KOPT-K1 (cell line): ENCODE results near the gene MSGN1.

Experiments used
- H3K27ac ChIP-seq: fragments of 200-600 bp; sonication (generic); 2 replicates; pipeline ENCODE4 v1.5.1; 2016; ENCODE audit warnings: antibody characterized with exemption, mild to moderate bottlenecking, low read depth, low read length; ENCODE audit not compliant: poor library complexity, severe bottlenecking
- H3K36me3 ChIP-seq: fragments of 200-600 bp; sonication (generic); 2 replicates; pipeline ENCODE4 v1.5.1; 2017; ENCODE audit warnings: antibody characterized with exemption, mild to moderate bottlenecking, low read length, moderate library complexity; ENCODE audit not compliant: insufficient read depth
- H3K9me3 ChIP-seq: fragments of 200-600 bp; sonication (generic); 2 replicates; pipeline ENCODE4 v1.5.1; 2017; ENCODE audit warnings: antibody characterized with exemption, low read length, mild to moderate bottlenecking; ENCODE audit not compliant: insufficient read depth, poor library complexity, severe bottlenecking

The MSGN1 gene

GRCh38 chr2:17798338-17798737 lies 17.9 kb upstream of the MSGN1 start:
- Histone ChIP-seq H3K9me3 (no peaks in the 10 kb centered on the region), H3K36me3 (no peaks in the 10 kb centered on the region), H3K27ac (no peak overlapping the region)

- no peak overlapping the region for H3K27ac ChIP-seq
- H3K9me3 ChIP-seq, result no peaks in the 10 kb centered on the region
- H3K36me3 ChIP-seq, result no peaks in the 10 kb centered on the region
Observed at GRCh38 chr2:17799301-17800120, 16.7 kb upstream of the MSGN1 start.

GRCh38 chr2:17800219-17800618 lies 16.0 kb upstream of the MSGN1 start:
- H3K36me3 ChIP-seq, result no peaks in the 10 kb centered on the region
- H3K27ac ChIP-seq, result no peak overlapping the region
- no peaks in the 10 kb centered on the region for H3K9me3 ChIP-seq

- H3K27ac ChIP-seq, result no peak overlapping the region
Observed at GRCh38 chr2:17800693-17801458, 15.4 kb upstream of the MSGN1 start.

GRCh38 chr2:17803497-17803896 lies 12.8 kb upstream of the MSGN1 start:
- no peak overlapping the region for H3K27ac ChIP-seq
- H3K9me3 ChIP-seq, result no peaks in the 10 kb centered on the region
- H3K36me3 ChIP-seq, result no peaks in the 10 kb centered on the region

More at GRCh38 chr2:17800693-17801458, 15.4 kb upstream of the MSGN1 start:
- Histone ChIP-seq H3K9me3 (no peaks in the 10 kb centered on the region), H3K36me3 (no peaks in the 10 kb centered on the region)

GRCh38 chr2:17804358-17804757 lies 11.9 kb upstream of the MSGN1 start:
- H3K9me3 ChIP-seq, result no peaks in the 10 kb centered on the region
- no peaks in the 10 kb centered on the region for H3K36me3 ChIP-seq
- no peak overlapping the region for H3K27ac ChIP-seq

- H3K9me3 ChIP-seq, result no peaks in the 10 kb centered on the region
- H3K36me3 ChIP-seq, result no peaks in the 10 kb centered on the region
- no peak overlapping the region for H3K27ac ChIP-seq
Observed at GRCh38 chr2:17805166-17805565, 11.1 kb upstream of the MSGN1 start.

- H3K36me3 ChIP-seq, result no peaks in the 10 kb centered on the region
- H3K27ac ChIP-seq, result no peak overlapping the region
- no peaks in the 10 kb centered on the region for H3K9me3 ChIP-seq
Observed at GRCh38 chr2:17805717-17806363, 10.4 kb upstream of the MSGN1 start.

- no peaks in the 10 kb centered on the region for H3K9me3 ChIP-seq
- no peaks in the 10 kb centered on the region for H3K36me3 ChIP-seq
- no peak overlapping the region for H3K27ac ChIP-seq
Observed at GRCh38 chr2:17813010-17813741, 3.1 kb upstream of the MSGN1 start.

GRCh38 chr2:17813742-17814473 lies 2.4 kb upstream of the MSGN1 start:
- no peaks in the 10 kb centered on the region for H3K36me3 ChIP-seq
- no peaks in the 10 kb centered on the region for H3K9me3 ChIP-seq
- no peak overlapping the region for H3K27ac ChIP-seq

- H3K27ac ChIP-seq, result no peak overlapping the region
- no peaks in the 10 kb centered on the region for H3K36me3 ChIP-seq
- no peaks in the 10 kb centered on the region for H3K9me3 ChIP-seq
Observed at GRCh38 chr2:17814601-17815000, 1.7 kb upstream of the MSGN1 start.

GRCh38 chr2:17815468-17816184 lies 634 bp upstream of the MSGN1 start:
- Histone ChIP-seq H3K36me3 (no peaks in the 10 kb centered on the region), H3K9me3 (no peaks in the 10 kb centered on the region), H3K27ac (no peak overlapping the region)

GRCh38 chr2:17818235-17818815 lies 2.1 kb downstream of the MSGN1 start:
- no peaks in the 10 kb centered on the region for H3K9me3 ChIP-seq
- H3K27ac ChIP-seq, result no peak overlapping the region

More at GRCh38 chr2:17818235-17818815, 2.1 kb downstream of the MSGN1 start:
- H3K36me3 ChIP-seq, result no peaks in the 10 kb centered on the region
